MM.1S (cell line): ENCODE data around the gene BEGAIN.

Experiments used
- DNase-seq: peaks from one replicate; pipeline ENCODE4 v3.0.0-alpha.2; 2015
- H2AFZ ChIP-seq: fragments of 300-600 bp; sonication (generic); 2 replicates; pipeline ENCODE4 v1.6.0; 2016; ENCODE audit warnings: antibody characterized with exemption, low read length
- H3F3A ChIP-seq: fragments of 300-600 bp; sonication (generic); 2 replicates; pipeline ENCODE4 v1.6.1; 2016; ENCODE audit warnings: mild to moderate bottlenecking, antibody characterized with exemption, low read length, moderate library complexity, mixed read lengths; ENCODE audit not compliant: insufficient read depth
- H3K27ac ChIP-seq: fragments of 300-600 bp; sonication (generic); 2 replicates; pipeline ENCODE4 v1.5.1; 2016; ENCODE audit warnings: mild to moderate bottlenecking, low read length
- H3K27me3 ChIP-seq: fragments of 300-600 bp; sonication (generic); replicated peaks from 2 replicates; pipeline ENCODE4 v1.6.0; 2016; ENCODE audit warnings: low read length; ENCODE audit not compliant: insufficient read depth
- H3K36me3 ChIP-seq: fragments of 300-600 bp; sonication (generic); replicated peaks from 2 replicates; pipeline ENCODE4 v1.6.1; 2016; ENCODE audit warnings: mild to moderate bottlenecking, low read length, mixed read lengths; ENCODE audit not compliant: insufficient read depth
- H3K4me1 ChIP-seq: fragments of 300-600 bp; sonication (generic); 2 replicates; pipeline ENCODE4 v1.6.1; 2016; ENCODE audit warnings: low read length, mixed read lengths
- H3K4me2 ChIP-seq: fragments of 300-600 bp; sonication (generic); 2 replicates; pipeline ENCODE4 v1.6.0; 2016; ENCODE audit warnings: low read depth, low read length
- H3K4me3 ChIP-seq: fragments of 300-600 bp; sonication (generic); 2 replicates; pipeline ENCODE4 v1.5.1; 2016; ENCODE audit warnings: low read length, mixed read lengths
- H3K79me2 ChIP-seq: fragments of 300-600 bp; sonication (generic); 2 replicates; pipeline ENCODE4 v1.6.1; 2016; ENCODE audit warnings: mixed run types, low read length, mixed read lengths
- H3K9ac ChIP-seq: fragments of 300-600 bp; sonication (generic); 2 replicates; pipeline ENCODE4 v1.6.1; 2016; ENCODE audit warnings: low read length, mixed read lengths
- H3K9me2 ChIP-seq: fragments of 300-600 bp; sonication (generic); replicated peaks from 2 replicates; pipeline ENCODE4 v1.6.1; 2016; ENCODE audit warnings: mild to moderate bottlenecking, low read length, mixed read lengths; ENCODE audit not compliant: insufficient read depth
- H3K9me3 ChIP-seq: fragments of 300-600 bp; sonication (generic); replicated peaks from 2 replicates; pipeline ENCODE4 v1.6.1; 2016; ENCODE audit warnings: mild to moderate bottlenecking, low read length, mixed read lengths; ENCODE audit not compliant: insufficient read depth
- H4K20me1 ChIP-seq: fragments of 300-600 bp; sonication (generic); 2 replicates; pipeline ENCODE4 v1.6.1; 2016; ENCODE audit warnings: mild to moderate bottlenecking, low read length, moderate library complexity, mixed read lengths; ENCODE audit not compliant: insufficient read depth
- EZH2 ChIP-seq: fragments of 300-600 bp; sonication (generic); optimal IDR thresholded peaks from 2 replicates; pipeline ENCODE3; 2017; ENCODE audit warnings: low read depth, mild to moderate bottlenecking, antibody characterized with exemption, low read length, mixed read lengths
- EZH2phosphoT487 ChIP-seq: fragments of 300-600 bp; sonication (generic); IDR thresholded peaks from 2 replicates; pipeline ENCODE4 v1.6.1; 2018; ENCODE audit warnings: antibody characterized with exemption, low read length
- TF ChIP-seq, protein P1 (sequence below): fragments of 300-600 bp; sonication (generic); IDR thresholded peaks from 2 replicates; pipeline ENCODE4 v1.5.1; 2016; ENCODE audit warnings: antibody characterized with exemption, low read length, mixed read lengths

The BEGAIN gene

GRCh38 chr14:100570726-100571454 is 16.3 kb downstream of the BEGAIN start:
- H3K9me2 ChIP-seq, result no peaks in the 10 kb centered on the region
- no peaks in the 10 kb centered on the region for H3K9me3 ChIP-seq
- H3K4me2 ChIP-seq, result no peak overlapping the region
- H3K27me3 ChIP-seq, result peaks cover 37% of the 10 kb centered on the region
- H3K79me2 ChIP-seq, result no peaks in the 10 kb centered on the region
- no peak for TF ChIP-seq EZH2phosphoT487
- TF ChIP-seq EZH2, result no peak
- TF ChIP-seq, protein P1, sequence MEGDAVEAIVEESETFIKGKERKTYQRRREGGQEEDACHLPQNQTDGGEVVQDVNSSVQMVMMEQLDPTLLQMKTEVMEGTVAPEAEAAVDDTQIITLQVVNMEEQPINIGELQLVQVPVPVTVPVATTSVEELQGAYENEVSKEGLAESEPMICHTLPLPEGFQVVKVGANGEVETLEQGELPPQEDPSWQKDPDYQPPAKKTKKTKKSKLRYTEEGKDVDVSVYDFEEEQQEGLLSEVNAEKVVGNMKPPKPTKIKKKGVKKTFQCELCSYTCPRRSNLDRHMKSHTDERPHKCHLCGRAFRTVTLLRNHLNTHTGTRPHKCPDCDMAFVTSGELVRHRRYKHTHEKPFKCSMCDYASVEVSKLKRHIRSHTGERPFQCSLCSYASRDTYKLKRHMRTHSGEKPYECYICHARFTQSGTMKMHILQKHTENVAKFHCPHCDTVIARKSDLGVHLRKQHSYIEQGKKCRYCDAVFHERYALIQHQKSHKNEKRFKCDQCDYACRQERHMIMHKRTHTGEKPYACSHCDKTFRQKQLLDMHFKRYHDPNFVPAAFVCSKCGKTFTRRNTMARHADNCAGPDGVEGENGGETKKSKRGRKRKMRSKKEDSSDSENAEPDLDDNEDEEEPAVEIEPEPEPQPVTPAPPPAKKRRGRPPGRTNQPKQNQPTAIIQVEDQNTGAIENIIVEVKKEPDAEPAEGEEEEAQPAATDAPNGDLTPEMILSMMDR, result no peak
- H3F3A ChIP-seq, result no peaks in the 10 kb centered on the region
- no peaks in the 10 kb centered on the region for H3K36me3 ChIP-seq
- H4K20me1 ChIP-seq, result no peaks in the 10 kb centered on the region
- no peak overlapping the region for H2AFZ ChIP-seq
- no peak overlapping the region for H3K4me3 ChIP-seq
- no peak overlapping the region for H3K27ac ChIP-seq
- no peak overlapping the region for H3K9ac ChIP-seq
- DNase-seq, result no peak
- H3K4me1 ChIP-seq, result no peaks in the 10 kb centered on the region

DNA sequence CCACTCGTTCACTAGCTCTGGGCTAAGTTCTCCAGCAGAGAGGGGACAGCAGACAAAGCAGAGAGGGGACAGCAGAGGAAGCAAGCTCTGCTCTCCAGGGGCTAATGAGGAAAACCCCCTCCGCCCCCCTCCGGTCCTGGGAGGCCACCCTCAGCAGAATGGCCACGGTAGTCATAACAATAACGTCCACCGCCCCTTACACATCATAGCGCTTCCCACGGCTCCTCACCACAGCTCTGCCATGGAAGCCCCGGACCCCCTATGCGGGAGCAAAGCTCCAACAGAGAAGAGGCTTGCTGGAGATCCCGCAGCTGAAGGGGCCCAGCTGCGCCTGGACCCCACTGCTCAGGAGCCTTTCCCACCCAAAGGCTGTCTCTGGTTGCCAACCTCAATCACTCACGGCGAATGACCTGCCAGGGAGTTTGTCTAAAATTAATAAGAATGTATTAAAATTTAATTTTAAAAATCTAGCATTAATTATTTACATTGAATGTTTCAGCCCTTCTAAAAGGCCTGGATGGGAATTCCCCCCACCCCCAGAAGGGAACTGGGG is 17.4 kb downstream of the BEGAIN start:
- Histone ChIP-seq H4K20me1 (no peaks in the 10 kb centered on the region), H3K4me1 (no peaks in the 10 kb centered on the region), H3K36me3 (no peaks in the 10 kb centered on the region), H3K27me3 (peaks cover 30% of the 10 kb centered on the region), H3K4me2 (no peak overlapping the region), H3K9ac (no peak overlapping the region), H3K9me2 (no peaks in the 10 kb centered on the region), H3K79me2 (no peaks in the 10 kb centered on the region), H2AFZ (no peak overlapping the region), H3K27ac (no peak overlapping the region), H3K9me3 (no peaks in the 10 kb centered on the region), H3F3A (no peaks in the 10 kb centered on the region), H3K4me3 (no peak overlapping the region)
- DNase-seq, result no peak
- TF ChIP-seq EZH2 (no peak), EZH2phosphoT487 (no peak)
- TF ChIP-seq, protein P1, result no peak

- Histone ChIP-seq H3K79me2 (no peaks in the 10 kb centered on the region), H2AFZ (no peak overlapping the region), H3K4me2 (no peak overlapping the region), H3F3A (no peaks in the 10 kb centered on the region), H3K4me3 (no peak overlapping the region), H3K4me1 (no peaks in the 10 kb centered on the region), H3K9me2 (no peaks in the 10 kb centered on the region), H3K27me3 (peaks cover 23% of the 10 kb centered on the region), H3K9ac (no peak overlapping the region), H3K27ac (no peak overlapping the region), H3K36me3 (no peaks in the 10 kb centered on the region), H3K9me3 (no peaks in the 10 kb centered on the region), H4K20me1 (no peaks in the 10 kb centered on the region)
- DNase-seq, result no peak
- TF ChIP-seq EZH2phosphoT487 (no peak), EZH2 (no peak)
- TF ChIP-seq, protein P1, result no peak
These were observed 18.1 kb downstream of the BEGAIN start for GRCh38 chr14:100568998-100569733.
